GM06990 (cell line): ENCODE measurements around the gene CARMIL1.

Source experiments
- DNase-seq: peaks from one replicate; pipeline ENCODE4 v3.0.0-alpha.2; 2011; ENCODE audit not compliant: insufficient read length; ENCODE audit errors: extremely low read depth
- H3K27me3 ChIP-seq: replicated peaks from 2 replicates; pipeline ENCODE4 v1.6.0; 2011; ENCODE audit warnings: low read length; ENCODE audit not compliant: control insufficient read depth, insufficient read depth
- H3K36me3 ChIP-seq: 2 replicates; pipeline ENCODE4 v1.5.1; 2011; ENCODE audit warnings: low read length; ENCODE audit not compliant: control insufficient read depth, insufficient read depth
- H3K4me3 ChIP-seq: replicated peaks from 2 replicates; pipeline ENCODE4 v1.5.1; 2011; ENCODE audit warnings: low read depth, mild to moderate bottlenecking, control low read depth, low read length
- TF ChIP-seq, protein P1 (sequence below): IDR thresholded peaks from 2 replicates; pipeline ENCODE4 v1.5.1; 2011; ENCODE audit warnings: low read length, control low read depth, mild to moderate bottlenecking, inconsistent platforms; ENCODE audit not compliant: insufficient read depth, poor library complexity, severe bottlenecking

CARMIL1 gene

GRCh38 chr6:25637211-25637610, 358.0 kb downstream of the CARMIL1 start:
- no peak for DNase-seq
- Histone ChIP-seq H3K4me3 (no peak overlapping the region), H3K27me3 (no peaks in the 10 kb centered on the region), H3K36me3 (no peaks in the 10 kb centered on the region)
- TF ChIP-seq, protein P1, sequence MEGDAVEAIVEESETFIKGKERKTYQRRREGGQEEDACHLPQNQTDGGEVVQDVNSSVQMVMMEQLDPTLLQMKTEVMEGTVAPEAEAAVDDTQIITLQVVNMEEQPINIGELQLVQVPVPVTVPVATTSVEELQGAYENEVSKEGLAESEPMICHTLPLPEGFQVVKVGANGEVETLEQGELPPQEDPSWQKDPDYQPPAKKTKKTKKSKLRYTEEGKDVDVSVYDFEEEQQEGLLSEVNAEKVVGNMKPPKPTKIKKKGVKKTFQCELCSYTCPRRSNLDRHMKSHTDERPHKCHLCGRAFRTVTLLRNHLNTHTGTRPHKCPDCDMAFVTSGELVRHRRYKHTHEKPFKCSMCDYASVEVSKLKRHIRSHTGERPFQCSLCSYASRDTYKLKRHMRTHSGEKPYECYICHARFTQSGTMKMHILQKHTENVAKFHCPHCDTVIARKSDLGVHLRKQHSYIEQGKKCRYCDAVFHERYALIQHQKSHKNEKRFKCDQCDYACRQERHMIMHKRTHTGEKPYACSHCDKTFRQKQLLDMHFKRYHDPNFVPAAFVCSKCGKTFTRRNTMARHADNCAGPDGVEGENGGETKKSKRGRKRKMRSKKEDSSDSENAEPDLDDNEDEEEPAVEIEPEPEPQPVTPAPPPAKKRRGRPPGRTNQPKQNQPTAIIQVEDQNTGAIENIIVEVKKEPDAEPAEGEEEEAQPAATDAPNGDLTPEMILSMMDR: no peak

GRCh38 chr6:25637960-25638434, 358.8 kb downstream of the CARMIL1 start:
- Histone ChIP-seq H3K27me3 (no peaks in the 10 kb centered on the region), H3K4me3 (no peak overlapping the region), H3K36me3 (no peaks in the 10 kb centered on the region)
- TF ChIP-seq, protein P1: no peak
- no peak for DNase-seq

DNA sequence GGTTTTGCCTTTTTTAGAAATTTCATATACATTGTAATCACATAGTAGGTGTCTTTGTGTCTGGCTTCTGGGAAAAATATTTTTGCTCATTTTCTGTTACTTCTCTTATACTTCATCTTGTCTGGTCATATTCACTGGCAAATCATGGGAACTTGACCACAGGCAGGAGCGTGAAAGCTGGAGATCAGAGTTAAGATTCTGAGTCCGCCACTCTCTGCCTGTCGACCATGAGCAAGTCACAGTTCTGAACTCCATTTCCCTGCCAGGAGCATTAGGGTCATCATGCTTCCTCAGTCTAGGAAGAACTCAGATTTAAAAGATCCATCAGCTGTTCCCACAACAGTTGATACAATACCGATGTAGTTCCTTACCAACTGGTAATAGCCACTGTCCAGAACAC, 360.5 kb downstream of the CARMIL1 start:
- DNase-seq: no peak
- Histone ChIP-seq H3K4me3 (no peak overlapping the region), H3K27me3 (no peaks in the 10 kb centered on the region), H3K36me3 (no peaks in the 10 kb centered on the region)
- TF ChIP-seq, protein P1: no peak

GRCh38 chr6:25640446-25640845, 361.3 kb downstream of the CARMIL1 start:
- TF ChIP-seq, protein P1: no peak
- H3K27me3 ChIP-seq: no peaks in the 10 kb centered on the region
- H3K36me3 ChIP-seq: no peaks in the 10 kb centered on the region
- no peak overlapping the region for H3K4me3 ChIP-seq
- no peak for DNase-seq

- H3K4me3 ChIP-seq: no peak overlapping the region
- DNase-seq: no peak
- TF ChIP-seq, protein P1: no peak
- H3K36me3 ChIP-seq: no peaks in the 10 kb centered on the region
- H3K27me3 ChIP-seq: no peaks in the 10 kb centered on the region
Observed at GRCh38 chr6:25640891-25641290, 361.7 kb downstream of the CARMIL1 start.

DNA sequence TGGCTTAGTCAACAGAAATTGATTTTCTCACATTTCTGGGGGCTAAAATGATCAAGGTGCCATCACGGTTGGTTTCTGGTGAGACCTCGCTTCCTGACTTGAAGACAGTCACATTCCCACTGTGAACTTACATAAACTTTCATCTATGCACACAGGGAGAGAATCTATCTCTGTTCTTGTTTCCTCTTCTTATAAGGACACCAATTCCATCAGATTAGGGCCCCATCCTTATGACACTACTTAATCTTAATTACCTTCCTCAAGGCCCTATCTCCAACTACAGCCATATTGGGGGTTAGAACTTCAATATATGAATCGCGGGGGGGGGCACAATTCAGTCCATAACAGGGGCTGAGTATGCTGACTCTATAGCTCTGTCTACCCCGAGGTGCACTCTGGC, 362.2 kb downstream of the CARMIL1 start:
- Histone ChIP-seq H3K4me3 (no peak overlapping the region), H3K36me3 (no peaks in the 10 kb centered on the region), H3K27me3 (no peaks in the 10 kb centered on the region)
- TF ChIP-seq, protein P1: no peak
- no peak for DNase-seq
